Uterus (tissue), 4 donors: ENCODE results near the gene COX4I1. TPM values are rescaled to one million over a fixed set of nuclear protein-coding genes. Genes with fewer than 3 reads are reported as not detected.

ENCODE experiments used
- DNase-seq, 2 donors: peaks; one replicate each; pipeline ENCODE4 v3.0.0-alpha.2; 2019 to 2020
- H3K27ac ChIP-seq, 2 donors: fragments of 200-600 bp; sonication (generic); 1 replicate in 1 of 2; 2 replicates in 1 of 2; pipeline ENCODE4 v1.5.1; 2016 to 2018
- H3K27me3 ChIP-seq, 2 donors: fragments of 200-600 bp; sonication (generic); one replicate each; pipeline ENCODE4 v1.5.1; 2018 to 2019; ENCODE audit warnings: control low read depth in 1 of 2
- H3K36me3 ChIP-seq, 2 donors: fragments of 200-600 bp; sonication (generic); one replicate each; pipeline ENCODE4 v1.5.1; 2019; ENCODE audit warnings: control low read depth in 1 of 2
- H3K4me1 ChIP-seq, 2 donors: fragments of 200-600 bp; sonication (generic); one replicate each; pipeline ENCODE4 v1.5.1; 2018 to 2019; ENCODE audit warnings: control low read depth in 1 of 2
- H3K4me3 ChIP-seq, 2 donors: fragments of 200-600 bp; sonication (generic); 1 replicate in 1 of 2; 2 replicates in 1 of 2; pipeline ENCODE4 v1.5.1; 2018 to 2019; ENCODE audit warnings: mild to moderate bottlenecking in 1 of 2
- H3K9me3 ChIP-seq, 2 donors: fragments of 200-600 bp; sonication (generic); one replicate each; pipeline ENCODE4 v1.5.1; 2019; ENCODE audit warnings: control low read depth in 1 of 2
- POLR2A ChIP-seq, 2 donors: fragments of 450-650 bp; IDR thresholded peaks; one replicate each; pipeline ENCODE4 v1.6.1; 2016; ENCODE audit warnings: antibody characterized with exemption in 2 of 2, mild to moderate bottlenecking in 1 of 2, moderate library complexity in 1 of 2
- intact Hi-C: fragments of 100-400 bp; cut with DNase I; formaldehyde crosslinking; loops from one replicate; pipeline ENCODE4 v1.15.1; 2023; ENCODE audit warnings: low total_unique reads
- total RNA-seq, 4 donors: library from RNA; depleted of rRNA in 3 of 4; stranded (reverse); fragments of >200 nt in 3 of 4; gene quantifications; one replicate each; pipeline versions ENCODE4 v1.1.0 to v1.2.4, GENCODE V29; 2014 to 2023
- TF ChIP-seq, protein P1 (sequence below), 4 experiments: fragments of 200-600 bp in 2 of 4; fragments of 450-650 bp in 2 of 4; sonication (generic) in 2 of 4; IDR thresholded peaks; one replicate each; pipeline ENCODE4 v1.5.1; 2016 to 2019; ENCODE audit warnings: antibody characterized with exemption in 4 of 4, mild to moderate bottlenecking in 2 of 4, moderate library complexity in 1 of 4
- donor health status: DM: yes; HTN: yes; CAD: no.

The COX4I1 gene
- total RNA-seq, 4 donors from 2014 or later = 199 to 836 (median 287) TPM

DNA sequence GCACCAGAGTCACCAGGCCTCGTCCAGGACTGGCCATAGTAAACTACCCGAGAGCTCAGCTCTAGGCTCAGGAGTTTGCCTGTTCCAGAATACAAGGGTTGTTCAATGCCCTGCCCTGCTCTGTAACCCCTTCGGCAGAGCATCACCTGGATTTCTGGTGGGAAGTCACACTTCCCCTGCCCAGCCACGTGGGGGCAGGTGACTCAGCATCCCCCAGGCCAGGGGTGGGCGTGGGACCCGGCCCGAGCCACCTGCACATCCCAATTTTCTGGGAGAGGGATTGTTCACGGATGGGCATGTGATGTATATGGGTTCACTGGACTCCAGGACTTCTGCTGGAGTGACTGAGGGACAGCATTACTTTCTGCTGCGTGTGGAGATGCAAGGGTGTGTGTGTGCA lies 25.8 kb downstream of the COX4I1 start:
- H3K4me3 ChIP-seq = no peak overlapping the region
- no peaks in the 10 kb centered on the region for H3K36me3 ChIP-seq
- intact Hi-C loops = no loop called here
- no peaks in the 10 kb centered on the region for H3K4me1 ChIP-seq
- no peaks in the 10 kb centered on the region for H3K27me3 ChIP-seq
- no peaks in the 10 kb centered on the region for H3K9me3 ChIP-seq
- TF ChIP-seq POLR2A (IDR thresholded peaks at IDR 0.05) = no peak
- TF ChIP-seq, protein P1, sequence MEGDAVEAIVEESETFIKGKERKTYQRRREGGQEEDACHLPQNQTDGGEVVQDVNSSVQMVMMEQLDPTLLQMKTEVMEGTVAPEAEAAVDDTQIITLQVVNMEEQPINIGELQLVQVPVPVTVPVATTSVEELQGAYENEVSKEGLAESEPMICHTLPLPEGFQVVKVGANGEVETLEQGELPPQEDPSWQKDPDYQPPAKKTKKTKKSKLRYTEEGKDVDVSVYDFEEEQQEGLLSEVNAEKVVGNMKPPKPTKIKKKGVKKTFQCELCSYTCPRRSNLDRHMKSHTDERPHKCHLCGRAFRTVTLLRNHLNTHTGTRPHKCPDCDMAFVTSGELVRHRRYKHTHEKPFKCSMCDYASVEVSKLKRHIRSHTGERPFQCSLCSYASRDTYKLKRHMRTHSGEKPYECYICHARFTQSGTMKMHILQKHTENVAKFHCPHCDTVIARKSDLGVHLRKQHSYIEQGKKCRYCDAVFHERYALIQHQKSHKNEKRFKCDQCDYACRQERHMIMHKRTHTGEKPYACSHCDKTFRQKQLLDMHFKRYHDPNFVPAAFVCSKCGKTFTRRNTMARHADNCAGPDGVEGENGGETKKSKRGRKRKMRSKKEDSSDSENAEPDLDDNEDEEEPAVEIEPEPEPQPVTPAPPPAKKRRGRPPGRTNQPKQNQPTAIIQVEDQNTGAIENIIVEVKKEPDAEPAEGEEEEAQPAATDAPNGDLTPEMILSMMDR (IDR thresholded peaks at IDR 0.05) = no peak
- H3K27ac ChIP-seq = no peak overlapping the region
- DNase-seq = no peak

DNA sequence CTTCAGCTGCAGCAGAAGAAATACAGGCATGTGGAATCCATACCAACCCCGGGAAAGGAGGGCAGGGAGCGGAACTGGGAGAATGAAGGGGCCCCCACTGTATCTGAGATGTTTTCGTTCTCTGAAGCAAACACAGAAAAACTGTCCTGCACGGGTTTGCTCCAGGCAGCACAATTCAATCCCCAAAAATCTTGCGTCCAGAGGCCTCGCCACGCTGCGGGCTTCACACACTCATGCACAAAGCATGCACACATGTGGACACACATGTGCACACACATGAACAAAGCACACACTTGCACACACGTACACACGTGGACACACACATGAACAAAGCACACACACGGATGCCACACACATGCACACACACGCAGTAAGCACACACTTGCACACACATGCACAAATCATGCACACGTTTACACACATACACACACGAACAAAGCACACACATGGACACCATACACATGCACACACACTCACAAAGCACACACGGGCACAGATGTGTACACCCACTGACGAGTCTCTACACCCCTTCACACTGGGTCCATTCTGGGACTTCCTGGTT lies 27.3 kb downstream of the COX4I1 start:
- H3K36me3 ChIP-seq = no peaks in the 10 kb centered on the region
- H3K27me3 ChIP-seq = no peaks in the 10 kb centered on the region
- TF ChIP-seq, protein P1 (IDR thresholded peaks at IDR 0.05) = no peak
- TF ChIP-seq POLR2A (IDR thresholded peaks at IDR 0.05) = no peak
- DNase-seq = no peak
- no peaks in the 10 kb centered on the region for H3K4me1 ChIP-seq
- intact Hi-C loops = no loop called here
- H3K9me3 ChIP-seq = no peaks in the 10 kb centered on the region
- no peak overlapping the region for H3K4me3 ChIP-seq
- H3K27ac ChIP-seq = no peak overlapping the region

DNA sequence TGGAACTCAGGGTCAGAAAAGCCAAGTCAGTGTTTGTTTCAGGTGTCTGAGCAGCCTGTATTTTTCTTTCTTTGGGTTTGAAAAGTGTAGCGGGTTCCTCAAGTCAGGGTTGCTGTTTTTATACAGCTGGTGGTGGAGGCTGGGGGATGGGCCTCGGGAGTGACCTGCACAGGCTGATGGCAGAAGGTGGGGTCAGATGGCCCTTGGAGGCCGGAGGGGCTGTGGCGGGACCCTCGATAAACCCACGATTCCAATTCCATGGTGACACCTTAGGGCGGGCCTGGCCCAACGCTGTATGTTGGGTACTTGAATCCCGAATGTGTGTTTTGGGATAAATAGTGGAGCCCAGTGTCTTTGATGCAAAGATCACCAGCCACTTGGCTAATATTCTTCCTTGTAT lies 28.7 kb downstream of the COX4I1 start:
- no peaks in the 10 kb centered on the region for H3K36me3 ChIP-seq
- intact Hi-C loops = no loop called here
- no peak overlapping the region for H3K4me3 ChIP-seq
- H3K4me1 ChIP-seq = no peaks in the 10 kb centered on the region
- DNase-seq = no peak
- no peak overlapping the region for H3K27ac ChIP-seq
- H3K27me3 ChIP-seq = no peaks in the 10 kb centered on the region
- no peak for TF ChIP-seq POLR2A (IDR thresholded peaks at IDR 0.05)
- TF ChIP-seq, protein P1 (IDR thresholded peaks at IDR 0.05) = no peak
- H3K9me3 ChIP-seq = no peaks in the 10 kb centered on the region

DNA sequence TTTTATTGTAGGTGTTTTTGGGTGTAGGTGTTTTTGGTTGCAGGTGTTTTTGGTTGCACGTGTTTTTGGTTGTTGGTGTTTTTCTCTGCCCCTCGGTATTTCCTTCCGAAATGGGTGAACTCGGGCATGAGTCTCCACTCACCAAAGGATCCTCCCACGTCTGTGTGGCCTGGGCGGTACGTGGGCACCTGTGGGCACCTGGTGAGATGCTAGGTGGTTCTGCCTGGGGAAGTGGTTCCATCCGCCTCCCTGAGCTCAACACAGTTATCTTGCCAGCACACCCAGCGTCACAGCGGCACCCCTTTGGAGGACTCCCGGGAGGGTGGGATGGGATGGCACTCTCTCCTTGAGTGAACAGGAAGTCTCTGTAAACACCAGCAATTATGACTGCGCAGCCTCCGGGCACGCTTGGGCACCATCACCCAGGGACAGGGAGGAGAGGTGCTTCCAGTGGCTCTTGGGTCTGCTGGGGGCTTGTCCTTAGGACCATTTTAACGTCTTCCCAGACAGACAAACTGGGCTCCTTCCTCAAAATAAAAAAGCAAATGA lies 29.8 kb downstream of the COX4I1 start:
- no peaks in the 10 kb centered on the region for H3K9me3 ChIP-seq
- no peak overlapping the region for H3K4me3 ChIP-seq
- no peaks in the 10 kb centered on the region for H3K27me3 ChIP-seq
- TF ChIP-seq, protein P1 (IDR thresholded peaks at IDR 0.05) = no peak
- TF ChIP-seq POLR2A (IDR thresholded peaks at IDR 0.05) = no peak
- DNase-seq = no peak
- intact Hi-C loops = no loop called here
- no peaks in the 10 kb centered on the region for H3K4me1 ChIP-seq
- H3K36me3 ChIP-seq = no peaks in the 10 kb centered on the region
- H3K27ac ChIP-seq = no peak overlapping the region

DNA sequence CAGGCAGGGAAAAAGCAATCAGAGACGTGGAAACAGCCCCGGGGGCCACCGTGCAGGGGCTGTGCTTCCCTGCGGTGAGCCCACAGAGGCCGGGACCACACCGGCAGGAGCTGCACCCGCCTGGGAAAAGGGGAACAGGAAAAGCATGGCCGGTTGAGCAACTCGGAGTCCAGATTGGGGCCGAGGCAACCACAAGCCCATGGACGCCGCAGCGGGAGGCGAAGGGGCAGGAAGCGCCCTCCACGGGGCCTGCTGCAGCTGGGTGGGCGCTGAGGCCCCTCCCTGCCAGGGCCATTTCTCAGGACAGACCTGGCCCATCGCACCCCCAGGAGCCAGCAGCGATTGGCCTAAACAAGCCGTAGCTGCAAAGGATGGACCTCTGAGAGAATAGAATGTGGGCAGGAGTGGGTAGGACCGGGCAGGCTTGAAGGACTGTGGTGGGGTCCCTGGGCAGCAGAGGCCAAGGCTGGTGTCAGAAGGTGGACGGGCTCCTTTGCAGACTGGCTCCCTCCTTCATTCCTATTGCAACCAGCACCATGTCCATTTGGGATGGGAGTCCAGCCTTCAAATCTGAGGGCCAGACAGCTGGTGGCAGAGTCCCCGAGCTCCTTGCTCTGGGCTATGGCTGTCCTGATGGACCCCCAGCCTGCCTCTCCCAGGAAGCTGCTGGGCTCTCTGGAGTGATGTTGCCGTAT lies 30.4 kb downstream of the COX4I1 start:
- TF ChIP-seq, protein P1 (IDR thresholded peaks at IDR 0.05) = no peak
- TF ChIP-seq POLR2A (IDR thresholded peaks at IDR 0.05) = no peak
- Histone ChIP-seq H3K27ac (no peak overlapping the region), H3K4me1 (no peaks in the 10 kb centered on the region), H3K27me3 (no peaks in the 10 kb centered on the region), H3K9me3 (no peaks in the 10 kb centered on the region), H3K36me3 (no peaks in the 10 kb centered on the region), H3K4me3 (no peak overlapping the region)
- DNase-seq = no peak
- intact Hi-C loops = no loop called here
